ENCODE measurements around the gene EPN1.

DNA sequence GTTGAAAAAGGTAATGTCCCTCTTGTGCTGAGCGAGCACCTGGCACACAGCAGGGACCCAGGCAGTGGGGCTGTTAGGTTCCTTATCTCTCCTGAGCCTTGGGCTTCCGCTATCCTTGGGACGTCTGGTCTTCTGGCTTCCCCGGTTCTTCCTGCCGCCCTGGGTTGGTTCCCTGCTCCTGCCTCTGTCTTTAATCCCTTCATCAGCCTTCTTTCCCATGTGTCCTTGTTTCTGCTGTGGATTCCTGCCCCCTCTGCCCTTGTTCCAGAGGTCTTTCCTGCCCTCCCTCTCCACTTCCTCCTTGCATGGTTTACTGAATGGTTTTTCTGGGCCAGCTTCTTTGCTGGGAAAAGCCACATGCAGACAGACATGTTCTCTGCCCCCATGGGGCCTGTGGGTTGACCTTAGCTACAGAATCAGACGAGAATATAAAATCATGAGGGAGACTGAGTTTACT is 2.6 kb downstream of the EPN1 start:
- TF ChIP-seq, protein P1, sequence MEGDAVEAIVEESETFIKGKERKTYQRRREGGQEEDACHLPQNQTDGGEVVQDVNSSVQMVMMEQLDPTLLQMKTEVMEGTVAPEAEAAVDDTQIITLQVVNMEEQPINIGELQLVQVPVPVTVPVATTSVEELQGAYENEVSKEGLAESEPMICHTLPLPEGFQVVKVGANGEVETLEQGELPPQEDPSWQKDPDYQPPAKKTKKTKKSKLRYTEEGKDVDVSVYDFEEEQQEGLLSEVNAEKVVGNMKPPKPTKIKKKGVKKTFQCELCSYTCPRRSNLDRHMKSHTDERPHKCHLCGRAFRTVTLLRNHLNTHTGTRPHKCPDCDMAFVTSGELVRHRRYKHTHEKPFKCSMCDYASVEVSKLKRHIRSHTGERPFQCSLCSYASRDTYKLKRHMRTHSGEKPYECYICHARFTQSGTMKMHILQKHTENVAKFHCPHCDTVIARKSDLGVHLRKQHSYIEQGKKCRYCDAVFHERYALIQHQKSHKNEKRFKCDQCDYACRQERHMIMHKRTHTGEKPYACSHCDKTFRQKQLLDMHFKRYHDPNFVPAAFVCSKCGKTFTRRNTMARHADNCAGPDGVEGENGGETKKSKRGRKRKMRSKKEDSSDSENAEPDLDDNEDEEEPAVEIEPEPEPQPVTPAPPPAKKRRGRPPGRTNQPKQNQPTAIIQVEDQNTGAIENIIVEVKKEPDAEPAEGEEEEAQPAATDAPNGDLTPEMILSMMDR (optimal IDR thresholded peaks at IDR 0.05 in 1 of 3, IDR thresholded peaks at IDR 0.05 in 1 of 3, conservative IDR thresholded peaks at IDR 0.05 in 1 of 3; ENCODE audit: extremely low read depth in 1 of 3, insufficient read depth in 2 of 3, low read length in 3 of 3) = no peak
- TF ChIP-seq EZH2 (IDR thresholded peaks at IDR 0.05; ENCODE audit: low read length) = no peak
